GM20431 (cell line): ENCODE measurements around the gene CABP1.

Experiments
- in situ Hi-C: fragments of 300-500 bp; cut with MseI, MboI; formaldehyde crosslinking; loops from one replicate; pipeline ENCODE4 v1.15.0; 2020; ENCODE audit warnings: low sequenced_read_pairs; ENCODE audit not compliant: unreplicated experiment

Gene CABP1

DNA sequence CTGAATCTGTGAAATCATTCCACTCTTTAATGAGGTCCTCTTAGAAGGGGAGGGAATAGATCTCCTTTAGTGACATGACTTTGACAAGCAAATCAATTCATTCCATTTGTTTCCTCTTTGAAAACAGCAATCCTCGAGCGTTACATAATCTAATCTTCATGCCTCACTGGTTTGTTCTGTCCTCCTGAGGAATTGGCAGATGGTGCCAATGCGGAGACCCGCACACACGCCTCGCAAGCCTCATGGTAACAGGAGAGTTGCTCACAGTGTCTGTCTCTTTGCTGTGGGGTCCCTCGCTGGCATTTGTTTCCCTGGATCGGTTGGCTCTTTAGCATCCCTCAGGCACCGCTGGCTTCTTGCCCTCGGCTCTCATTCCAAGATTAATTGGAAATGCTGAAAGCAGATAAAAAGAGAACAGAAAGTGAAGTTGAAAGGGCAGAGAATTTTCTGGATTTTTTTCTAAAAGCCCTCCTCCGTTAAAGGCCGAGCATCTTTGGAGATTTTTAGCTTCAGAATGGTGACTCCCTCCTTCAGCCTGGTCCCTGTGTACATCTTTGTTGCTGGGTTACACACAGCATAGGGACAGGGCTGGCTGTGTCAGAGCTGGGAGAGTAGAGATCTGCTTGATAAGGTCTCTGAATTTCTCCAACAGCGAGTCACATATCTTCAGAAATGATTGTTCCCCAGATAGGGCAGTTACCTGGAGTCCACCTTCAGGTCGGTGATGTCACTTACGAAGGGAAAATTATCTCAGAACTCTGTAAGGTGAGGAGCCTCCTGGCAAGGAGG is 10.1 kb upstream of the CABP1 start:
- in situ Hi-C loops, result no loop called here

DNA sequence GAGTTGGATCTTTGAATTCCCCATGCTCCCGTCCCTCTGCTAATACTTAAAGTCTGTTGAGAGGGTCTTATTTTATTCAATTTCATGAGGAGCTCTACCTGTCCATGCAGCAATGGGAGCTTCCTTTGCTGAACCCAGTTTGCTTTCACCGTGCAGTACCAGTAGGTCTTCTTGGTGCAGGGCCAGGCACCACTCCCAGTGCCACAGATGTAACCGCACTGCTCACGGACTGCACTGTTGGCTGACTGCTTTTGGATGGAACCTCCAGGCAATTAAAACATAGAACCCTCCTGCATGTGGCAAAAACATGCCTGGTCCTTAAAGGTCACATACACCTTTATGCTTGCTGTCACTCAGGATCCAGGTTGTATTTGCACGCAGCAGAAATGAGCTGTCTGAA is 9.3 kb upstream of the CABP1 start:
- in situ Hi-C loops, result no loop called here

DNA sequence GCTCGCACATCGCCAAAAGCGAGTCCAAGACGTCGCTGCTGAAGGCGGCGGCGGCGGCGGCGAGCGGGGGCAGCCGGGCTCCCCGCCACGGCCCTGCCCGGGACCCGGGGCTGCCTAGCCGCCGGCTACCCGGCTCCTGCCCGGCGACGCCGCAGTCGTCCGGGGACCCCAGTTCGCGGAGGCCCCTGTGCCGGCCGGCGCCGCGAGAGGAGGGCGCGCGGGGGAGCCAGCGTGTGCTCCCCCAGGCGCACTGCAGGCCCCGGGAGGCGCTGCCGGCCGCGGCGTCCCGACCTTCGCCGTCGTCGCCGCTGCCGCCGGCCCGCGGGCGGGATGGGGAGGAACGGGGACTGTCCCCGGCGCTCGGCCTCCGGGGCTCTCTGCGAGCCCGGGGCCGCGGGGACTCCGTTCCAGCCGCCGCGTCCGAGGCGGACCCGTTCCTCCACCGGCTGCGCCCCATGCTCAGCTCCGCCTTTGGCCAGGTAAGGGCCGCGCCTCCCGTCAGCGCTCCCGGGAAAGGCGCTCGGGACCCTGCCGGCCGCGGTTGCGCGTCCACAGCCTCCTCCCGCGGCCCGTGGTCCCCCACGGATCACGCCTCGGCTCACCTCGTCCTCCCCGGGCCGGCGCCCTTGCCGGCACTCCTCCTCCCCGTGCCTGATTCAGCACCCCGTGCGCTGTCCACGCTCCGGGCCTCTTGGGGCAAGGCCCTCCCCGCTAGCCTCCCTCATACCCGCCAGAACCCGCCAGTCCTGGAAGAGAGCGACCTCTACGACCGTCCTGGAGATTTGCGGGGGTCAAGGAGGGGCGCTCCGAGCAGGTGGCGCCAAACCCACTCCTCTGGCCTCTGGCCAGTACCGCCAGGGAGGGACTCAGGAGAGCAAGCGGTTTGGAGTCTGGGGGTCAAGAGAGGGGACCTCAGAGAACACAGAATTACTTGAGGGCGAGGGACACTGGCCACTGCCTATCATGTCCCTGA is 721 bp downstream of the CABP1 start:
- in situ Hi-C loops, result no loop called here

DNA sequence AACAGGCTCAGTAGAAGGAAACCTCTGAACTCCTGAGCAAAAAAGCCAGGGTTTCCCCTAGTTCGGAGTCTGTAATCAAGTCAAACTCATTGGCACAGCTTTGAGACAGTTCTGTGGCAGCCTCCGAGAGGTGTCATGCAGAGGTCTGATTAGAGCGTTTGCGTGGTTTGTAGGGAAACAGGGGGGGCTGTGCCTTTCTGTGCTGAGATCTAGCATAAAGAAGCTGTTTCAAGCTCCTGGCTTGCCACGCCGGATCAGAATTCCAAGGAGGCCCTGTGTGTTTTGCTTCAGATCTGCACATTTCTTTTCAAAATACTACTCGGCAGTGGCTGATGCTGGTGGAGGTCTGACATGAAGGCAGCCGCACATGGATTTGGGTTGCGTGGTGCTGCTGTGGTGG is 1.7 kb downstream of the CABP1 start:
- in situ Hi-C loops, result no loop called here

DNA sequence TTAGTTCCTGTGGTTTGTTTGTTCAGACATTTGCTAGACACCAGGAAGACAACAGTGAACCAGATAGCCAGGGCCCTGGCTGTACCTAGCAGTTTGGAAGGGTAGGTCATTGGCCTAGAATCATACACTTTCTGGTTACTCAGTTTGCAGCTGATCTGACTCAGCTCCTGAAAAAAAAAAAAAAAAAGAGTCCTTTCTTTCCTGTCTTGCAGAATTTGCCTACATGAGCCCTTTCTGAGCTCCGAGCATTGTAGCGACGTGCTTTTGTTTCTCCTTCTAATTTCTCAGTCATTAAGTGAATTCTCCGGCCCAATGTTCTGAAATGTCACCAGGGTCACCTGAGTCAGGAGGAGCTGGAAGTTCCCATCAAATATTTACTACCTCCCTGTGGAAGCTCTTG is 2.4 kb downstream of the CABP1 start:
- in situ Hi-C loops, result no loop called here

DNA sequence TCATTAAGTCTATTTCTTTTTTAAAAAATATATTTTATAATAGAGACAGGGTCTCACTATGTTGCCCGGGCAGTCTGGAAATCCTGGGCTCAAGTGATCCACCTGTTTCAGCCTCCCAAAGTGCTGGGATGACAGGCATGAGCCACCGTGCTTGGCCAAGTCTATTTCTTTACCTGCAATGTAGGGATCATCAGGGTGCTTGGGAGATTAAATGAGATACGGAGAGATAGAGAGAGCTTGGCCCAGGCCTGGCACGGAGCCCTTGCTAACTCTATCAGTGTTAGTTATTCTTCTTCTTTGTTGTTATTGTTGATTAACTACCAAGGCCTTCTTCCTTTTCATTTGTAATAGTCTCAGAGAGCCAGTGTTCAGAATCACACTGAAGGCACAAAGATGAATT is 3.1 kb downstream of the CABP1 start:
- in situ Hi-C loops, result no loop called here

DNA sequence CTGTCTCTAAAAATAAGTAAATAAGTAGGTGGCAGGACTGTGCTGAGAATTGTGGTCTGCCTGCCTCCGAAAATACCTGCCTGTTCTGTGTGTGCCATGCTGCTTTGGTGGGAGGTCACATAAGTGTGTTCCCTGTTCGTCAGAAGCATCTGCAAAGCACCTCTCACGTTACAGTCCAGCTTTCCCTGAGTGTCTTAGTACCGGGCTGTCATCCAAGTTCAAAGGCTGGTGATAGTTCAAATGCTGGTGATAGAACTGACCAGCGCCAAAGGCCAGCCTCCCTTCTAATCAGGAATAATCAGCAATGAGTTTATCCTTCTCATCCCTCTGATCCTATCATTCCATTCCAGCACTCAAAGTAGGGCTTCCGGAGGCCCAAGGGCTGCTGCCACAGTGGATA is 5.6 kb downstream of the CABP1 start:
- in situ Hi-C loops, result no loop called here

DNA sequence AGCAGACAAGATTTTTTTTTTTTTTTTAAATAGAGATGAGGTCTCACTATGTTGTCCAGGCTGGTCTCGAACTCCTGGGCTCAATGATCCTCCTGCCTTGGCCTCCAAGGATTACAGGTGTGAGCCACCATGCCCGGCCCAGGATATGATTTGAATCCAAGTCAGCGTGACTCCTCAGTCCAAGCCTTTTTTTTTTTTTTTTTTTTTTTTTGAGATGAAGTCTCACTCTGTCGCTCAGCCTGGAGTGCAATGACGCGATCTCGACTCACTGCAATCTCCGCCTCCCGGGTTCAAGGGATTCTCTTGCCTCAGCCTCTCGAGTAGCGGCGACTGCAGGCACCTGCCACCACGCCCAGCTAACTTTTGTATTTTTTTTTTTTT is 6.9 kb downstream of the CABP1 start:
- in situ Hi-C loops, result no loop called here

DNA sequence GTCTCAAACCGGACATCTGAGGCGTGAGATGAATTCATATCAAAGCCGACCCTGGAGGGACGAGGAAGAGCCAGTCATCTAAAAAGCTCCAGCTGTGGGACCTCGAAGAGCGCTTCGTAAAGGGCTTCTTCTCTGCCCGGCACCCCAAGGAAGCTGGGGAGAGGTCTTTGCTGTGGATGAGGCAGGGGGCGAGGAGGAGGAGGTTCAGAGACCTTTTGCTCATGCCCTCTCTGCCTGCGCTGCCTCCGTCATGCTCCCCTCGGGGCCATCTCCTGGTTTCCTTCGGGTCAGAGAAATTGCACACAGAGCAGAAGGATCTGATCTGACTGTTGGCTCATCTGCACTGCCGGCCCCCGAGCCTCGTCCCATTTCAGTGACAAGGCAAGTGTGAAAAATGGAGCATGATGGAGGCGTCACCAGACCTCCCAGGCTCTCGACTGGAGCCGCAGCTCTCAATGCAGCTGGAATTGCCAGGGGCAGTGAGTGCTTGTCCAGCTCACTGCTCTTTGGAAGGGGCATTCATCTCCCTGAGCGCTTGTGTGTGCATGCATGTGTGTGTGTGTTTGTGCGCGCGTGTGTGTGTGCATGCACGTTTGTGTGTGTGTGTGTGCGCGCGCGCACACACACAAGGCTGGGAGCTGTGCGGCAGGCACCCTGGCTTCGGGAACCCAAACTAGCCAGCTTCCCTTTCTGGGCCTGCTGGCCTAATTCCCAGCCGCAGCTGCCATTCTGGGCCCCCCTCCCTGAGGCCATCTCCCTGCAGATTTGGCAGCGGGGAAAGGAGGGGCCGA is 9.2 kb downstream of the CABP1 start:
- in situ Hi-C loops, result no loop called here

DNA sequence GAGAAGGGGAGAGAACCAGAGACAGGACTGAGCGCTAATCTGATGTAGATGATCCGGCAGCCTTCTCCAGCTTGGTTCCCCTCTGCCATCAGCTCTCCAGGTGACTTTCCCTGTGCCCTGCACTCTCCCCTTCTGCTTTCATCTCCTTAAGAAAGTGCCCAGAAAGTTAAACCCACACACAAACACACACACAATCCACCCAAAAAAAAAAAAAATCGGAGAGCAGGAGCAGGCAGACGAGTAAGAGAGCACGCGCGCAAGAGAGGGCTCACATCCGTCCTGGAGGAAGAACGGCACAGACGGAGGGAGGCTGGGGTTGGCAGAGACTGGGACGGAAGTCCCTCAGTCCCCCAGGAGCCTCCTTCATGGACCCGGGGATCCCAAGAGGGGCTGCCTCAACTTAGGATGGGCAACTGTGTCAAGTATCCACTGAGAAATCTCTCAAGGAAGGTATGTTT is 9.8 kb downstream of the CABP1 start:
- in situ Hi-C loops, result no loop called here

DNA sequence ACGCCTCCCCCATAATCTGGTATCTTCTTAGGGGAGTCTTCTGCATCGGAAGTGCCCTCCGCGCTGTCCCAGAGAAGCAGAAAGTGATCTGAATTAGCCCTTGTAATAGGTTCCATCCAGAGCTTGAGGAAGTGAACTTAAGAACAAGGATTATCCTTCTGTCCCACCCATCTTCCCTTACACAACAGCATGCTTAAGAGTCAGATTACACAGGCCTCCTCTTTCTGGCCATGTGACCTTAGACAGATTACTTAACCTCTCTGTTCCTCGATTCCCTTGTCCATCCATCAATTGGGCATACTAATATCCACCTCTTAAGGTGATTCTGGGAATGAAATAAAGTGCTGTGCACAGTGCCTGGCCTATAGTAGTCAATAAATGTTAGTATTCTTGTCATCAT is 11.4 kb downstream of the CABP1 start:
- in situ Hi-C loops, result no loop called here

DNA sequence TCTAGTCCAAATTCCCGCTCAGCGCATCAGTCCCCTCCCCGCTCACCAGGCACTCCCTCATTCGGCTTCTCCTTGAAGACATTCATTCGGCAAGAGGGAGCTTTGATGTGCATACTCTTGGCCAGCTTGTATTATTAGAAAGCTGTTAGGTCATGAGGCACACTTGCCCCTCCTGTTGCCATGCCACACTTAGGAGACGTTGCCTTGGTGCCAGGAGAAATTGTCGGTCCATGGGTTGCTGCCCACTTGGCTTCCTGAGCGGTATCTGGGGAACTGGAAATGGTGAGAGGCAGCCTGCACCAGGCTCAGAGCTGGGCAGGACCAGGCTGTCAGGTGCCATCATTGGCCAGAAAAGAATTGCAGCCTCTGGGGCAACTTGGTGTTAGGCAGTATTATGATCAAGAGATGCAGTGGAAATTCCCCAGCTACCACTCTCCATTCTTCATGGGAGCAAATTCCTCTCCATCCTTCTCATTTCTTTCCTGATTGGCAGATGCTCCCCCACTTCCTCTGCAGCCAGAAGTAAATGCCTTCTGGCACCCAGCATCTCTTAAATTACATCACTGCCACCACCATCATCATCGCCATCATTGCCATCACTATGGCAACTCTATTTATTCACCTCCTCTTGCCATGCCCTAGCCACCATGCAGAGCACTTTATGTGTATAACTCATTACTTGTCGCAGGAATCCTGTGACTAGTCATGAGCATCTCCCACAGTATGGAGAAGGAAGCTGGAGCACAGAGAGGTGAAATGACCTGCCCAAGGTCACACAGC is 12.4 kb downstream of the CABP1 start:
- in situ Hi-C loops, result no loop called here

DNA sequence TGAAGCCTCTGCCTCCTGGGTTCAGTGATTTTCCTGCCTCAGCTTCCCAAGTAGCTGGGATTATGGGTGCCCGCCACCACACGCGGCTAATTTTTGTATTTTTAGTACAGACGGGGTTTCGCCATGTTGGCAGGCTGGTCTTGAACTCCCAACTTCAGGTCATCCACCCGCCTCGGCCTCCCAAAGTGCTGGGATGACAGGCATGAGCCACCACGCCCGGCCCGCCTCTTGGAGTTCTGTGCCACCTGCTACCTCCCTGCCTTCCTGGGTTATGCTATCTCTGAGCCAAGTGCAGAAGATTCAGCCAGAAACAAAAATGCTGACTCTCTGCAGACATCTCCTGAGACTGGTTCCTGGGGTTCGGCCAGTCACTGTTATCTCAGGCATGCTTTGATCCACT is 13.2 kb downstream of the CABP1 start:
- in situ Hi-C loops, result no loop called here

DNA sequence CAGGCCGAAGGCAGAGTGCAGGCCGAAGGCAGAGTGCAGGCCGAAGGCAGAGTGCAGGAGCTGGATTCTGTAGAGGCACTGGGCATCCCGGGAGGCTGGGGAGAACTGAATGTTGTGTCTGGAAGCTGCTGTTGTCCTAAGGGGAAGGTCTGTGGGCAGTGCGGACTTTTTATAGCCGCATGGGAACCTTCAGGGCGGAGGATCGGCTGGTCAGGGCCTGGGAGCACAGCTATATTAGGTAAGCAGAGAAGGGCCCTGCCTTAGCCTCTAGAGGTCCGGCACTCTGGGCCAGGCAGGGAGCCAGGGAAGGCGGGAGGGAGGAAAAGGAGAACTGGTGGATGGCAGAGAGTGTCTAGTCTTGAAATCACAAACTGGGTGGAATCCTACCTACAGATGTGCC is 14.2 kb downstream of the CABP1 start:
- in situ Hi-C loops, result no loop called here

DNA sequence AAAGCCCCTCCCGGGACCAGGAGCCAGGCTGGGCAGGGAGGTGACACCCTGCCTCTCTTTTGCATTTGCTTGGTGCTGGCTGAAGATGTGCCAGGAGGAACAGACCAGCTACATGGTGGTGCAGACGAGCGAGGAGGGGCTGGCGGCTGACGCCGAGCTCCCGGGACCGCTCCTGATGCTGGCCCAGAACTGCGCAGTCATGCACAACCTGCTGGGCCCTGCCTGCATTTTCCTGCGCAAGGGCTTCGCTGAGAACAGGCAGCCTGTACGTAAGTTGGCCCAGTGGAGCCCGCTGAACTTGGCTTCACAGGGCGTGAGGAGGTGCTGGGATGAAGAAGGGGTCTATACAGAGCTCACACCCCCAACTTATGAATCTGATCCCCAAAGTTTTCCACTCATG is 15.6 kb downstream of the CABP1 start:
- in situ Hi-C loops, result no loop called here

DNA sequence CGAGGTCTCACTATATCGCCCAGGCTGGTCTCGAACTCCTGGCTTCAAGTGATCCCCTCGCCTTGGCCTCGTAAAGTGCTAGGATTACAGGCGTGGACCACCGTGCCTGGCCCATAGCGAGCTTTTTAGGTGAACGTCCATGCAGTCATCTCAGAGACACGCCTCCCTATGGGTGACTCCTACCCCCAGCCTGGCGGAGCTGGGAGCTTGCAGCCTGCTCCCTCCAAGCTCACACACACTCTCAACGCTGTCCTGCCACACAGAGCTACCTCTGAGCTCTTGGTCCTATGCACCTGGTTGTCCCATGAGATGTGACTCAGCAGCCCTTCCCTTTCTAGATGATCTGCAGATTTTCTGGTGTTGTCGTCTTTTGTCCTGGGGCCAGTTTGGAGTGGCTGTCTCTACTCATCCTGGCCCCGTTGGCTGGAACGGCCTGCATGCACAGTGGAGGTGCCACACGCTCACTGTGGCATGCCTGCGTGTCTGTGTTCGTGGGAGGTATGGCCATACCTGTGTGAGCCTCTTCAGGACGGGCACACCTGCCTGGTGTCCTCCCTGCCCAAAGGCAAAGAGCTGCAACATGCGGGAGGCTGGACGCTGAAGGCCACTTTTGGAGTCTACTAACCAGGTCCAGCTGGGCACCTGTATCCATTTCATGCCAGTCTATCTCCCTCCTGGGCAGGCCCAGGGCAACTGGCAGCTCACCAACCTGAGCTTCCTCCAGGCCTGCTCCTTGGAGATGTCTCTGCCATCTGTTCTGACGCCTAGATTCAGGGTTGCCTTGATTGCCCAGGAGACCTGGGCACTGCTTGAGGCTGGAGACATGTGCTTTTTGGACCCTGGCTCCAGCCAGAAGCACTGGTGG is 18.1 kb downstream of the CABP1 start:
- in situ Hi-C loops, result no loop called here

DNA sequence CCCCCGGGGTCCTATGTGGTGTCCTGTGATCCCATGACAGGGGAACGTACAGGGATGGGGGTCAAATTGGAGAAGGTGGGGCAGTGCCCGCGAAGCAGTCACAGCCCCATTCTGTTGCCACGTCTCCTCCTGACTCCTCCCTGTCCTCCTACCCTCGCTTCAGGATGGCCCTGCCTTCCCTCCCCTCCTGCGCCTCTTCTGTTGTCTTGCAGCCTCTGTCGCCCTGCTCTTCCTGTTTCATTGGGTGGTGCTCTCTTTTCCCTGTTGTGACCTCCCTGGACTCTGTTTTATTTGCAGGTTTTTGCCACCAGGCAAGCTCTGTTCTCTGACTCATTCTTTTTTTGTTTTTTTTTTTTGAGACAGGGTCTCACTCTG is 18.7 kb downstream of the CABP1 start:
- in situ Hi-C loops, result no loop called here

DNA sequence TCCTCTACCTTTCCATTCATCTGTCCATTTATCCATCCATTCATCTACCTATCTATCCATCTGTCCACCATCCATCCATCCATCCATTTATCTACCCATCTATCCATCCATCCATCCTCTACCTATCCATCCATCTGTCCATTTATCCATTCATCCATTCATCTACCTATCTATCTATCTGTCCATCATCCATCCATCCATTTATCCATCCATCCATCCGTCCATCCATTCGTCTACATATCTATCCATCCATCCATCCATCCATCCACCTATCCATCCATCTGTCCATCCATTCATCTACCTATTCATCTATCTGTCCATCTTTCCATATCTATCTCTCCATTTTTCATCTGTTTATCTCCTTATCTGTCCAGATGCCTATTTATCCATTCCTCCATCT is 21.0 kb downstream of the CABP1 start:
- in situ Hi-C loops, result no loop called here

DNA sequence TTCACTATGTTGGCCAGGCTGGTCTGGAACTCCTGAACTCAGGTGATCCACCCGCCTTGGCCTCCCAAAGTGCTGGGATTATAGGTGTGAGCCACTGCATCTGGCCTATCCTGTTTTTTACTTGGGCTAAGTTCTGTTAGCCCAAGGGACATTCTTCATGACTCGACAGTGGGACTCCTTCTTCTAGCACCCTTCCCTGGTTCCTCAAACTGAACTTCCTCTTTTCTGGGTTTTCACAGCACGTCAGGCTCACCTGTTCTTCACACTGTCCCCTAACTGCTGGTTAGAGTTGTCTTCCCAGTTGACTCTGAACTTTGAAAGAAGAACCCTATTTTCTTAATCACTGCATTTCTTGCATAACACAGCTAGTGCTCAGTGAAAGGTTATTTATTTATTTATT is 22.5 kb downstream of the CABP1 start:
- in situ Hi-C loops, result no loop called here
